HG03060 (cell line): Measurements from ENCODE around the gene MAP3K7.

ENCODE experiments used
- ATAC-seq: cut with Tn5 transposase; IDR thresholded peaks from one replicate; pipeline ENCODE4 v1.9.1; 2021; ENCODE audit warnings: low read depth, moderate number of reproducible peaks; ENCODE audit not compliant: unreplicated experiment

The MAP3K7 gene

DNA sequence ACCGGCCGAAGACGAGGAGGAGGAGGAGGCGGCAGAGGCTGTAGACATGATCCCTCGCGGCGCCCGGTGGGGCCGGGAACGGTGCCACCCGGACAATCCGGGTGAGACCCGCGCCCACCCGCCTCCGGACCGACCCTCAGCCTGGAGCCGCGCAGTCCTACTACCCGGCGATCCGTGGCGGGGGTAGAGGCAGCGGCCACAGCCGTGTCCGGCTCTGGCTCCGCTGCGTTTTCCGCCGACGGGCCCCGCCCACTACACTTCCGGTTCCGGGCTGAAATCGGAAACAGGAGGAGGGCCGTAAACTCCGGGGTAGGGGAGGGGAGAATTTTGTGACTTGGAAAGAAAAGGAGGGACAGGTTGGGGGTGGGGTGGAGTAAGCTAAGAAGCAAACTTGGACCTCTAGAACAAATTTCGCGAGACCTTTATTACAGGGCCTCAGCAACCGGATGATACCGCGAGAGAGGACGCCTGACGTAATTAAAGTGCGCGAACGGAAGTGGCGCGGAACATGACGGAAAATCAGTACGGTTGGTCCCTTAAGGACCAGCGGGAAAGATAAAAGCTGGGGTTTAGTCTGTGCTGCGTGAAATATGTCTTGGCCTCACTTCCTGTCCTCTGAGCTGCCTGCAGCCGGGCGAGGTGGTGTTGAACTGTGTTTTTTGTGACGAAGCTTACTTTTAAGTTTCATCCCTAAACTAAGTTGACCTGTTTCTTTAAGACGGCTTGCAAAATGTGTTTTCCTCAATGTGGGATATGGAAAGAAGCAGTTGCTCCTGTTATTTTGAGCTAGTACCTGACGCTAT lies at the start of gene MAP3K7:
Gene MAP3K7, minus strand, starts transcription at position 237 of the 803 bp plus-strand sequence. Its CDS starts 189 bp downstream, at position 48.
- peak; percentile 75 for ATAC-seq

DNA sequence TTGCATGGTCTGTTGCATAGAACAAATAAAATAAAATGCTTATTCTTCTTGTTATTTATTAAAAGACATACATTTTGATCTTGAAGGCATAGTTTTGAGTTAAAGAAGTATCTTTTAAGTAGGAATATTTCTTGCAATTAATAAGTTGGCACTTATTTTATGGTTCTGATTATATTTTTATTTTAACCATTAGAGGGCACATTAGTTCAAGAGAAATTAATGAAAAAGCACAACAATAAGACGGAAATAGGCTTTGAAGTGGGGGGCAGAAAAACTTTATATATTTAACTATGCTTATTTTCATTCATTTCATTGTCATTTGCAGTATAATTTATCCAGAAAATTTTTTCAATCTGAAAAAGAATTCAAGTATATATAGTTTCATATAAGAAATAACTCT lies 44.2 kb upstream of the MAP3K7 start:
- no peak for ATAC-seq

DNA sequence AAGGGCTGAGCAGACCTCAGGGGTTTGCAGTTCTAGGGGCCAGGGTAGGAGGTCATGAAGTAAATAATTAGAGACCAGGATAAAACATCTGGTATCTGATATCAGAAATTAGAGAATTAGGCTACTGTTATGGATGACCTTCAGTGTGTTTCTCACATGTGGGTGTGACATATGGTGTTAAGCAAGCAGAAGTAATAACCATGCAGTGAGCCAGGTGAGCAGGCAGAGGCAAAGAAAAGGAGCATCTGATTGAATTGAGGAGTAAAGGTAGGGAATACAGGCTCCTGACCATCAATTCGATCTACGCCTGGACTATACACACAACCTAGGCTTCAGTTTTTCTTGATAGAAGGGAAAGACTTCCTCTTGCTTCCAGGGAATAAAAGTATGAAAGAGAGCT lies 34.7 kb upstream of the MAP3K7 start:
- ATAC-seq, result no peak

DNA sequence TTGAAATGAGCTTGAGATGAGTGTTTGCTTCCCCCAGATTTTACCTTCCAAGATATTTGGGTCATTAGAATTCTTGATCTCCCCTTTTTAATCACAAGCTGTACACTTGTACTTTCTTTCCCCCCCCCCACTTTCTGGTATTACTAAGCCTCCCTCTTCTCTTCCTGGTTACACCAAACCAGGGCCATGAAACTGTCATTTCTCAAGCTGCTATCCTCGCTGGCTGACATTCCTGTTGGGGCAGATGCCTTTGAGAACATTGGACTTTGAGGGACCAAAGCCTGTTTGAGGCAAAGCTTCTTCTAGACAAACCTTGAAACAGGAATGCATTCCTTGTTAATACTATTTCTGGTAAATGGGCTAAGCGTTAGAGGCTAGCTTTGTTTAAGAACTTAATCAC lies 32.3 kb upstream of the MAP3K7 start:
- no peak for ATAC-seq

- ATAC-seq, result no peak
Observed at GRCh38 chr6:90612313-90612680, 25.4 kb upstream of the MAP3K7 start.

- no peak for ATAC-seq
Observed at GRCh38 chr6:90611543-90612312, 24.9 kb upstream of the MAP3K7 start.

GRCh38 chr6:90610751-90611542 lies 24.1 kb upstream of the MAP3K7 start:
- no peak for ATAC-seq

GRCh38 chr6:90610301-90610750 lies 23.5 kb upstream of the MAP3K7 start:
- no peak for ATAC-seq

GRCh38 chr6:90605749-90606340 lies 19.0 kb upstream of the MAP3K7 start:
- ATAC-seq, result no peak

GRCh38 chr6:90604546-90604945 lies 17.7 kb upstream of the MAP3K7 start:
- no peak for ATAC-seq

GRCh38 chr6:90599151-90599550 lies 12.3 kb upstream of the MAP3K7 start:
- ATAC-seq, result no peak

DNA sequence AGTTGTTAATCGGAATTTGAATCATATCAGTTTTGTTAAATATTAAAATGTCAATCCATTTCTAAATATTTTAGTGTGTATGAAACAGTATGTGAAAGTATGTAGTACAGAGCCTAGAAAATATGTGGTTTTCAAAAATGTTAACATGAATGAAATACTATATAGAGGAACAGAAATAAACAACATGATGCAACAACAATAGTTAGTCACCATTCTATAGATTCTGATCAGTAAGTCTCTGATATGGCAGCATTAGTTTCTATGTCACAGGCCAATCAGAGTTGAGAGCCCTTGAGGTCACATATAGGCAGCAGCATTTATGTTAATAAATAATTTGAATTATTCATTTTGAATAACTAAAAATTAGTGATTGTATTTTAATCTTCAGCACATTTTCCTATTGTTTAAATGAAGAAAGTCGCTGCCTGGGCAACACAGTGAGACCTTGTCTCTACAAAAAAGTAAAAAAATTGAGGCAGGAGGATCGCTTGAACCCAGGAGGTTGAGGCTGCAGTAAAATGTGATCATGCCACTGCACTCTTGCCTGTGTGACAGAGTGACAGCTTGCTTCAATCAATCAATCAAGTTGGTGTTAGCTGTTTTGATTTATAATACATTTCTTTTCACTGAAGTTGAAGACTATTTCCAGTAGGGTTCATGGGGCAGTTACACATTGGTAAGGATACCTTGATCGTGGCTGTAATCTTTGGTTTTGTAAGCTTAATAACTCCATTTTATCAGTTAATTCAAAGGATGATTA lies 11.5 kb upstream of the MAP3K7 start:
- ATAC-seq, result no peak

GRCh38 chr6:90596967-90597539 lies 10.2 kb upstream of the MAP3K7 start:
- ATAC-seq, result no peak

- ATAC-seq, result no peak
Observed at GRCh38 chr6:90595854-90596253, 9.0 kb upstream of the MAP3K7 start.

DNA sequence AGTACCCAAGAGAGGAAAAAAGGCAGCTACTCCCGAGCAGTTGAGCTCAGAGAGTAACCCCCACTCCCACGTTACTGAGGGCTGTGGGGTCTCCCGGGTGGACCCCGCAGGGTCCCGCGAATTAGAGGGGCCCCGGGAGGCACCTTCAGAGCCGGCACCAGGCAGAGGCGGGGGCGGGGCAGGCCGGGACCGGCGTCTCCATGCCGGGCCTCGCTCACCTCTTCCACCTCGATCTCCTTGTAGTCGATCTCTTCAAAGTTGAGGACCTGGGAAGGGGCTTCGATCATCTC lies 381 bp downstream of the MAP3K7 start:
- peak; percentile 4 for ATAC-seq

DNA sequence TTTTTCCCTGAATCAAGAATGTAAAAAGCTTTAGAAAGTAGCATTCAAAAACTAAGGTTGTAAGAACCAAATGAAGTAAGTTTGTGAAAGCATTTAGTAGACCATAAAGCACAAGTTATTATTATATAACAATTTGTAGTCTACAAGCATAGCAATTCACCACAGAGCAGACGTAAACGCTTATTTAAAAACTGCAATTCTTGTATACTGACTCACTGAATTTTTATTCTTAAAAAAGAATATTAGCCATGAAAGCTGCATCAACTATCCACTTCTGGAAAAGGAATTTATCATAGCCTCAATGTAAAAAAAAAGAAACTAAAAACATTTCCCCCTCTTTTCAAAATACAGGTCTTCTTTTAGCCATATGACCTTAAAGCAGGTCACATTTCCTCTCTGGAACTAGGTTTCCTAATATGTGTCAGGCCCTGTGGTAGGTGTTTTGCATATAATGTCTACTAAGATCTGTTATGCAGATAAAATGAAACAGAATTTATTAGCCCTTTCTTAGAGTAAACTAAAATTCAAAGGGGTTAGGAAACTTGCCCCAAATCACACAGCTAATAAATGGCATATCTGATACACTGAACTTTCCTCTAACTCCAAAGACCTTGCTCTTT lies 2.1 kb downstream of the MAP3K7 start:
- no peak for ATAC-seq

- no peak for ATAC-seq
Observed at GRCh38 chr6:90583836-90584481, 2.9 kb downstream of the MAP3K7 start.

DNA sequence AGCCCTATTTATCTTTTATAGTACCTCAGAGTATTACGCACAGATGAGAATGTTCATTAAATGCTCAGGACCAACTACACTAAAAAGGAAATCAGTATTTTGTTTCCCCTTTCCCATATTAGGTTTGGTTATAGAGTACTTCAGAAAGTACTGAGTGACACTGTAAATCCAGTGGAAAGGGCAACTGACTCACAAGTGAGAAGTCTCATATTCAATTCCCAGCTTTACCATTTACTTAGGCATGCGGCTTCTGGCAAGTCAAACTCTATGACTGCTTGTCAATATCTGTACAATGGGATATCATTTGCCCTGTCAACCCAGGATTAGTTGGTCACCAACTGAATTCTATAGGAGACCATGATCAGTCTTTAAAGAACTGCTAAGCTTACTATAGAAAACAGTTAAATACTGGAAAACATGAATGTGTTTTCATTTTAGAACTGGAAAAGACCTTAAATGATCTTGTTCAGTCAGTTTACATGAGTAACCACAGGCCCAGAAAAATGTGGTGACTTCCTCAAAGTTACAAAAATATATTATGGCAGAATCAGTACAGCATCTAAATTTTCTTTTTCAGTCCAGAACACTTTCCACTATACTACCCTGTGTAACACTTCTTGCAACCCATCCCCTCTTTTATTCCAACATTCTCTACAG lies 3.6 kb downstream of the MAP3K7 start:
- ATAC-seq, result no peak
